GM18520 (cell line): Measurements from ENCODE around the gene TIPRL.
"Not testable (repeated sequence)": the region's sequence is repeated elsewhere in the genome, so short reads cannot be mapped to it uniquely, and the experiment has no call there.

Source experiments
- ATAC-seq: cut with Tn5 transposase; IDR thresholded peaks from one replicate; pipeline ENCODE4 v1.9.1; 2021; ENCODE audit not compliant: unreplicated experiment

Gene TIPRL

DNA sequence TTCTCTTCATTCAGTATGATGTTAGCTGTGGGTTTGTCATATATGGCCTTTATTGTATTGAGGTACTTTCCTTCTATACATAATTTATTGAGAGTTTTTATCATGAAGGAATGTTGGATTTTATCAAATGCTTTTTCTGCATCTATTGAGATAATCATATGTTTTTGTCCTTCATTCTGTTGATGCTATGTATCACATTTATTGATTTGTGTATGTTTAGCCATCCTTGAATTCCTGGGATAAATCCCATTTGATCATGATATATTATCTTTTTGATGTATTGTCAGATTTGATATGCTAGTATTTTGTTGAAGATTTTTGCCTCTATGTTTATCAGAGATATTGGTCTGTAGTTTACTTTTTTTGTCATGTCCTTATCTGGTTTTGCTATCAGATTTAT, 21.1 kb upstream of the TIPRL start:
- no peak for ATAC-seq

DNA sequence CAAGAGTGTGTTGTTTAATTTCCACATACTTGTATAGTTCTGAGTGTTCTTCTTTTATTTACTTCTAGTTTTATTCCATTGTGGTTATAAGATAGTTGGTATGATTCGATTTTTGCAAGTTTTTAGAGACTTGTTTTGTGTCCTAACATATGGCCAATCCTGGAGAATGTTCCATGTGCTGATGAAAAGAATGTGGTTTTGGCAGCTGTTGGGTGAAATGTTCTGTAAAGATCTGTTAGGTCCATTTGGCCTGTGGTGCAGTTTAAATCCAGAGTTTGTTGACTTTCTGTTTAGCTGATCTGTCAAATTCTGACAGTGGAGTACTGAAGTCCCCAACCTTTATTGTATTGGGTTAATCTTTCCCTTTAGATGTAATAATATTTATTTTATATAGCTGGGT, 19.5 kb upstream of the TIPRL start:
- no peak for ATAC-seq

DNA sequence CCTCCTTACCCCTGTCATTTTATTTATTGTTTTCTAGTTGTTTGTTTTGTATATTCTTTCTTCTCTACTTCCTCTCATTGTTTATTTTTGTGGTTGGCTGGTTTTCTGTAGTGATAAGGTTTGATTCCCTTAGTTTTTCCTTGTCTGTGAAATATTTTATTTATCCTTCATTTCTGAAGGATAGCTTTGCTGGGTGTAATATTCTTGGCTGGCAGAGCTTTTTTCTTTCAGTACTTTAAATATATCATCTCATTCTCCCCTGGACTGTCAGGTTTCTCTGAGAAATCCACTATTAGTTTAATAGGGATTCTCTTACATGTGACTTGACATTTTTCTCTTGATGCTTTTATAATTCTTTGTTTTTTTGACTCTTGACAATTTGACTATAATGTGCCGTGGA, 18.8 kb upstream of the TIPRL start:
- no peak for ATAC-seq

DNA sequence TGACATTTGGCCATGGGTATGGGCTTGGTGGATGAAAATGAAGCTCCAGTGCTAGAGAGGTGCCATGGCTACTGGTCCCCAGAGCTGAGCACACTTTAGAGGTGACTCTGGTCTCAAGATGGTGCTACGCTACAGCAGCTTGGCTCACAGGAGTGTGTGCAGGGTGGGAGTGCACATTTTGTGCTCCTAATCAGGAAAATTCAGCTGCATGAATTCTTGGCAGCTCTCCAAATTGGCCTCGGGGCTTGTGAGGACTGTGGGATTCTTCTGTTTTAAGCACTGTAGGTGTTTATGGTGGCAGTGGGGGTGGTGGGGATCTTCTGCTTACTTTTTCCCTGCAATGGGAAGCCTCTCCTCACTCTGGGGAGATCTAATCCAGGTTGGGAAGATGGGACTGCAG, 17.3 kb upstream of the TIPRL start:
- no peak for ATAC-seq

DNA sequence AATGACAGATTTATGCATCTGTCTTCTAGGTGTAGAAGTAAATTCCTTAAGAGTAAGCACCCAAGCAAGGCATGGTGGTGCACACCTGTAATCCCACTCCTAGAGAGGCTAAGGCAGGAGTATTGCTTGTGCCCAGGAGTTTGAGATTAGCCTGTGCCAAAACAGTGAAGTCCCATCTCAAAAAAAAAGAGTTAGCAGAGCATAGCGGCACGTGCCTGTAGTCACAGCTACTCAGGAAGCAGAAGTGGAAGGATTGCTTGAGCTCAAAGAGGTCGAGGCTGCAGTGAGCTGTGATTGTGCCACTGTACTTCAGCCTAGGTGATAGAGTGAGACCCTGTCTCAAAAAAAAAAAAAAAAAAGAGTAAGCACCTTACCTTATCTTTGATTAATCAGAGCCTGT, 15.1 kb upstream of the TIPRL start:
- ATAC-seq: no peak

DNA sequence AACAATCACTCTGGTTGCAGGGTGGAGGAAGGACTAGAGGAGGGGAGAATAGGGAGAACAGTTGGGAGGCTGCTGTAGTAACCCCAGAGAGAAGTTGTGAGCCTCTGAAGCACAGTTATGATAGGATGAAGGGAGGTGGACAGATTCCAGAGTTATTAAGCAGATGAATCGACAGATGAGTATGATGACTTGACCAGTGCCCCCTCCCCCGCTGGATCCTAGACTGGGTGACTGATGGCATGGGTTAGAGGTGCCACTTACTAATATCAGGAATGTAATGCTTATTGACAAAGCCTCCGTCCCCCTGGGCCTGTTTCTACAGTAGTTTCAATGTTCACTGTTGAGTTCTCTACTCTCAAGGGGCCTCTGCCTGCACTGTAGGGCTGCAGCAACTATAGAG, 14.0 kb upstream of the TIPRL start:
- ATAC-seq: no peak

DNA sequence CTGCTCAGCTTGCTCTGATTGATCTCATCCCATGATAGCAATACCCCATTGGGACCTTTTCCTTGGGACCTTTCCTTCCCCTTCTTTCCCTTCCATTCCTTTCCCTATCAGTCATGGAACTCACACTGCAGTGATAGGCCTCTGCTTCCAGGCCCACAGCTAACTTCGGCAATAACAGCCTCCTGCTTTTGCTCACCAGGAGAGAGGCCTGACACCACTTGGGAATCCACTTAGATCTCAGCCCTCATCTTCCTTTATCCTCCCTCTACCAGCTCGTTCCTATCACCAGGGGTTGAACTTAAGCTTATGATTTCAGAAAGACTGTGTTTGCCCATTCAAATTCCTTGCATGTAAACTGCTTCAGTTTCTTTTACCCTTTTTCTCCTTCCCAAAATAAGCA, 11.0 kb upstream of the TIPRL start:
- ATAC-seq: no peak

DNA sequence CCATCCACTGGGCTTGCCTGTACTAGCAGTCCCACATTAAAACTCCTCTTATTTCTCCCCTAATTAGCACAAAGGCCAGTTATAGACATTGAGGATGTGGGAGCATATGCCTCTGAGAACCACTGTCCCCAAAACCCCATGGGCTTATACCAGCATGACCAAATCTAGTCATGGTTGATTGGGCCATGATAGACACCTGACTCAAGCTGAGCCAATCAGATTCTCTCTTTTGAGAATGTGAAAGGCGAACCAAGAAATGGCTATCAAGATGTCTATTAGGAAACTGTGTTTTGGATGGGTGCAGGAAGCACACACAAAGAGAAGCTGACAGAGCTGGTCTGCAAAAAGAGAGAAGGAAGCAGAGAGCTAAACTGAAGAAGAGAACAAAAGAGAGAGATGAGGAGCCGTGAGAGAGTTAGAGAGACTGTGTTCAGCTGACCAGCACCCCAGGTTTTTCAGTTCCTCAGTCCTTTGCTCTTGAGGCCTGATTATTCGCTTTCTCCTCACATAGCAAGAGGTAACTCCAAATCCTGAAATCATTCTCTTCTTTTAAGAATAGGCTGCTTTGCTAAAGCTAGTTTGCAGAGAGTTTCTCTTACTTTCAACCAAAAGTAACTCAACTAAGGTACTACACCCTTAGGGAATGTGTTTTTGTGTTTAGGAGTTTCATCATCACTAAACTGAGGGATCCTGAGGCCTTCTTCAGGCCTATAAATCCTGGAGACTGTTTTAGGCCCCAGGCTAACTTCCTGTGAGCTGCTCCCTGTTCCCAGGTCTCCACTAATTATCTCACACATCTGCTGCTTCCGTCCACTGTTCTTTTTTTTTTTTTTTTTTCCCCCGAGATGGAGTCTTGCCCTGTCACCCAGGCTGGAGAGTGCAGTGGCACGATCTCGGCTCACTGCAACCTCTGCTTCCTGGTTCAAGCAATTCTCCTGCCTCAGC, 7.9 kb upstream of the TIPRL start:
- no peak for ATAC-seq

DNA sequence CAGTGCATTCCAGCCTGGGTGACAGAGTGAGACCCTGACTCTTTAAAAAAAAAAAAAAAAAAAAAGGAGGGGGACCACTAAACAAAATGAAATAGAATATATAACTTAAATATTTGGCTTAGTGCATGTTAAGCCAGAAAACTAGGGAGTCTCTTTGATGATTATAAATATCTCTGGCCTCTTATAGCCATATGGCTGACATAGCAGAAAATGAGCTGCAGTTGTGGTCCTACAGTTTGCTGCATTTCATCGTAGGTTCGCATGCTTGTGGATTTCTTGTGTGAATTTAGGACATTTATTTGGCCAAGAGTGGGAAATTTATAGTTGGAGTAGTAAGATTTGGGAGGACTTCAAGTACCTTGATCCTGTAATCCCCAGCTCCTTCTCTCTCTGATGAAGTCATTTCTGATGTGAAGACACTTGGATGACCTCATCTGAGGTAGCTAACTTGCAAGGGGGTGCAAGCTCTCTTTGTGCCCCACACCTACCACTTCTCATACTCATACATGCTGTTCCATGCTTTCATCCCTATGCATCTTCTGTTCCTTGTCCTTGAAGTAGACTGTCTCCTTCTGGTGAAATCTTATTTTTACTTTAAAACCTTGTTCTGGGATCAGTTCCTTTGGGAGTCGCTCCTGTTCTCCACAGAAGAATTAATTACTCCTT, 6.4 kb upstream of the TIPRL start:
- no peak for ATAC-seq

DNA sequence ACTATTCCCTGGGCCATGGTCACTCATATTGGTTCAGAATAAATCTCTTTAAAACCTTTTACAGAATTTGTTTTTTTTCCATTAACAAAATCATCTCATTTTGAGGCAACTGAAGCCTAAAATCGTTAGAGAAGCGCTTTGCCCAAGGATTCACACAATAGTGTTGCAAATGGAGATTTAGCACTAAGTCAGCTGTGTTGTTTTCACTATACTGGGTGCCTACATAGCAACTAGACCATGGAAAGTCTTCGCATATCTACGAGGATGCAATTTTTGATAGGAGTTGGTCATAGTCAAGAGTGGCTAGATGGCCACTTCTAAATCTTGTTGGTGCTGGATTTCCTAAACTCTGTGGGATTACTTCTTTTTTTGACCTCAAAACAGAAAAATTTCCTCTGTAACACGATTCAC, 530 bp upstream of the TIPRL start:
- ATAC-seq: no peak

DNA sequence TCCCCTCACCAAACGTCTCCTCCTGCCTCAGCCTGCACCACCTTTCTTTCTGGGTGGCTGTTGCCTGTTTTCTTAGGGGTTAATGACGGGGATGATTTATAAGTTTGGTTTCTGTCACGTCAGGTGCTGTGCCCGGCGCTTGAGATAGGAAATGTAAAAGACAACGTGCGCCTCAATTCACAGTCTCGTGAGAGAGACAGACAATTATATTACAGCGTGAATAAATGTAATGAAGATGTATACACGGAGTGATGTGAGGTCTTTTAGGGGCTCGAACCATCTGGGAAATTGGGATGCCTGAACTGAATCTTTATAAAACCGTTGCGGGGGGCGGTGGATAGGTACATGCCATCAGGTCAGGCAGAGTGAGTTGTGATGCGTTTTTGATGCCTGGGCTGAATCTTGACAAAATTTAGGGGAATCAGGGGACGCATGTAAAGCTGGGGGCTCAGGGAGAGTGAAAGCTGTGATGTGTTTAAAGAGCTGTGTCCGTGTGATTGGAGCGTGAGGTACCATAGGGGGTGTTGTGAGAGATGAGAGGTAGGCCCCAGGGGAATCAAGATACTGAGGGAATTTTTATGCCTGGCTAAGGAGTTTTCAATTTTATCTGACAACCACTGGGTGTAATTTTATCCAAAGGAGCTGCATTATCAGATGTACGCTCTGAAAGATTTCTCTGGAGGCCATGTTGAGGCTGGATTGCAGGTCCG, 831 bp downstream of the TIPRL start:
- no peak for ATAC-seq

DNA sequence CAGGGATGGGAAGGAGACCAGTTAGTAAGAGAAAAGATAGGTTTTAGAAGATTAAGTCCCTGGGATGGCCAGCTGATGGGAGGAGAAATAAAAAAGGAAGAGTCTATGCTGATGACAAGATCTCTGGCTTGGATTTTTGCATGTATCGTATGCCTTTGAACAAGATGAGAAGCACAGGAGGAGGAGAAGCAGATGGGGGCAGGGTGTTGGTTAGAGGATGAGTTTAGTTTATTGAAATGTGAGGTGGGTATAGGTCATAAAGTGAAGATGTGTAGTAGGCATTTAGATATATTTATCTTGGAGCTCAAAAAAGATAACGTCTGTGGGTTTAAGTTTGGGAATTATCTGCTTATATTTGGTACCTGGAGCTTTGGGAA, 1.4 kb downstream of the TIPRL start:
- ATAC-seq: no peak

DNA sequence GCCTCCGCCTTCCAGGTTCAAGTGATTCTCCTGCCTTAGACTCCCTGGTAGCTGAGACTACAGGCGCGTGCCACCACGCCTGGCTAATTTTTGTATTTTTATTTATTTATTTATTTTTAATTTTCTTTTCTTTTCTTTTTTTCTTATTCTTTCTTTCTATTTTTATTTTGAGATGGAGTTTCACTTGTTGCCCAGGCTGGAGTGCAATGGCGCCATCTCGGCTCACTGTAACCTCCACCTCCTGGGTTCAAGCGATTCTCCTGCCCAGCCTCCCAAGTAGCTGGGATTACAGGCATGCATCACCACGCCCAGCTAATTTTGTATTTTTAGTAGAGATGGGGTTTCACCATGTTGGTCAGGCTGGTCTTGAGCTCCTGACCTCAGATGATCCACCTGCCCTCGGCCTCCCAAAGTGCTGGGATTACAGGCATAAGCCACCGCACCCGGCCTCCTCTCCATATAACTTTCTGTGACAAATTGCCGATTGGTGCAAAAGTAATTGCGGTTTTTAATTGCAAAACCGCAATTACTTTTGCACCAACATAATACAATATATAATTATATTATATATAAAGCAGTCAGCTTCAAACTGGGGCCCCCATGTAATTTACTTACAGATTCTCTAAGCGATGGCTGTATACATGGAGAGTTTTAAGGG, 2.4 kb downstream of the TIPRL start:
- not testable (repeated sequence) for ATAC-seq

DNA sequence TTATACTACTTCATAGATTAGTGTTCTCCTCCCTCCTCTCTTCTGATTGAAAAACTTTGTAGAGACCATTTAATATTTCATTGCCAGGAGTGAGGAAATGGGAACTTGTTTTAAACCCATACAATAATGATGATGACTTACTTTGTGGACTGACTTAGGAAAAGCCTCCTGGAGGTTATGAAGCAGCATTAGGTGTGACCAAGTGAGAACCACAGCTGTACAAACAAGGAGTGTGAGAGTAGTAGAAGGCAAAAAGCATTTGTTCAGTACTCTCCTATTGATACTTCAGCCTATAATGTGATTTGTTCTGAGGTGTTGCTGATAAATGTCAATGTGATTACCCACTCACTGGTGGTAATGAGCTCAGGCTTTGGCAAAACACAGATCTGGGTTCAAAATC, 8.4 kb downstream of the TIPRL start:
- no peak for ATAC-seq

DNA sequence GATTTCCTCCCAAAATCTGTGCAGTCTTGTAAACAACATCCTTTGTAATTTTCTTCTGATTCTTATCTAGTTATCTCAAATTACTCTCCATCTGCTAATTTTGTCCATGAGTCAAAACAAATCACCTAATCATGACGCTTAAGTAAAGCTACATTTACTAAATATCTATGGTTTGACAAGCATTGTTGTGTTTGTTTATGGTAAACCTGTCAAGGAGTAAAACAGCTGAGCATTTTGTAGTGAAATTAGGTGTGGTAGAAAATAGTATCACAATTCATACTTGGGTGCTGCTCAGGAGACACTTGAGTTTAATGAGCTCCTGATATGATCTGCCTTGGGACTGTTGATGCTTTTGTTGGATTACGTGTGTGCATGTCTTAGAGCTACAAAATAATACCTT, 11.6 kb downstream of the TIPRL start:
- ATAC-seq: no peak

DNA sequence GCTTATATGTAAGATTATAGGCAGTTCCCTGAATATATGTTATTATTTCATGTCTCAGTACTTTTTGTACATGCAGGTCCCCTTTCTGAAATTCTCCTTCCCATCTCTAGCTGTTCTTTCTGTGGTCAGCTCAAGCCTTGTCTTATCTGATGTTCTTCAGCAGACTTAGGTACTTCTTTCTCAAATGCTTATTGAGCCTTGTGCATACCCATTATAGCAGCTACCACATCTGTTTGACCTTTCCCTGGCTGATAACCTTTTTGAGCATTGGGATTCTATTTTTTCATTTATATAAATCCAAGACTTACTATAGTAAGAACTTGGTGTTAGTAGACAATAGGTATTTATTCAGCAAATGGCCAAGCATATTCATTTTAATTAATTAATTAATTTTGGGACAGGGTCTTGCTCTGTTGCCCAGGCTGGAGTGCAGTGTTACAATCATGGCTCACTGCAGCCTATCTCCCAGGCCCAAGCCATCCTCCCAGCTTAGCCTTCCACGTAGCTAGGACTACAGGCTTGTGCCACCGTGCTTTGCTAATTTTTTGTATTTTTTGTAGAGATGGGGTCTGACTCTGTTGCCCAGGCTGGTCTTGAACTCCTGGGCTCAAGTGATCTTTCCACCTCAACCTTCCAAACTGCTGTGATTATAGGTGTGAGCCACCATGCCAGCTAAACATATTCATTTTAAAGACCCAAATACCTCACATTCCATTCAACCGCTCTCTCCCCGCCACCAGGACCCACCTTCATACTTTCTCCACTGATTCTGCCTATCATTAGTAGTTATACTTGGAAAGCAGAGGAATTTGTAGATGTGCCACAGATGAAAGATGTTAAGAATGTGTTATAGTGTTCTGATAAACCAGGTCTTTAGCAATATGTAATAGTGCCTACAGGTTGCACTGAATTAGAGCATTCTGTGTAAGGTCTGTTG, 16.7 kb downstream of the TIPRL start:
- ATAC-seq: no peak

DNA sequence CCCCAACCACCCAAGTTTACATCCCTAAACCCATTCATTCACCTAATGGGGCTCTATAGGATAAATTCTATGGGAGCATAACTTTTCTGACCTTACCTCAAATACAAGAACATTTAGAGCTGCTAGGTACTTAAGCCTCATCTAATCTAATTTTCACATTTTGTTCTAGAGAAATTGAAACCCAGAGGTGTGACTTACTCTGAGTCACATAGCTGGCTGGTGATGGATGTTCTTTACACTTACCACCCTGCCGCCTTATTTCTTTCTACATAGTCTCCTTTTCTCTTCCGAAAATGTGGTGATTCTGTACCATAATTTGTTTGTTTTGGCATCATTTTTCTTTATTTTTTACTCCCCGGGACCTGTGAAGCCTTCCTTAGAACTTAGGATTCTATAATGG, 20.3 kb downstream of the TIPRL start:
- no peak for ATAC-seq

DNA sequence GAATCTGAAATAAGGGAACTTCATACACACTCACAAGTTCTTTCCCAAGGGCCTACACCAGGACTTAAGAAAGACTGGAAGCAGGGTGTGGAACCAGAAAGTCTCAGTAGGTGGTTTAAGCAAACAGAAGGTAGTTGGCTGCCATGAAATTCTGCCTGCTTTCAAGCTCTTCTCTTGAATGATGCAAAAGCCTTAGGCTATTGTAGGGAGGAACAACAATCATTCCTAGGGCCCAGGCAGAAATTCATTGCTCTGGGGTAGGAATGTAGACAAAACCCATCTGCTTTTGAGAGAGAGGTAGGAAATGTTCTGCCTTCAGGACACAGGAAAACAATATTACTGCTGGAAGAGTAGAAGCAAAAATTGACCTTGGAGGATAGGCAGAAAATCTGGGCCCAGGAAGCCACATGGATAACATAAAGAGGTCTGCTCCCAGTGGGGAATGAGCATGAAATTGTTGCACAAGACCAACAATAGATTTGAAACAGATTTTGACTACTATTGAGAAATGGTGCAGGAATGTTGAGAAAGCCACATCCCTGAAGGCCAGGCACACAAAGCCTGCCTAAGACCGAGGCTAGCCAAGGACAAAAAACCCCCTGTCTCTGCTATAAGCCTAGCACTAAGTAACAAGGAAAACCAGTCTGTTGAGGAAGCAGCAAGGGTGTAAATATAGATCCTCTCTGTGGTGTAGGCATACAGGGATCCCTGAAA, 24.3 kb downstream of the TIPRL start:
- no peak for ATAC-seq

DNA sequence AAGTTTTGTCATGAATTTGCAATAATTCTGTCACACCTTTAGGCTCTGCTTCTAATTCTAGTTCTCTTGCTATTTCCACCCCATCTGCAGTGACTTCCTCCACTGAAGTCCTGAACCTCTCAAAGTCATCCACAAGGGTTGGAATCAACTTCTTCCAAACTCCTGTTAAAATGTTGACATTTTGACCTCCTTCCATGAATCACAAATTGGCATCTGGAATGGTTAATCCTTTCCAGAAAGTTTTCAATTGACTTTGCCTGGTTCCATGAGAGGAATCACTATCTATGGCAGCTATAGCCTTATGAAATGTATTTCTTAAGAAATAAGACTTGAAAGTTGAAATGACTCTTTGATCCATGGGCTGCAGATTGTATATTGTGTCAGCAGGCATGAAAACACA, 27.3 kb downstream of the TIPRL start:
- ATAC-seq: no peak

DNA sequence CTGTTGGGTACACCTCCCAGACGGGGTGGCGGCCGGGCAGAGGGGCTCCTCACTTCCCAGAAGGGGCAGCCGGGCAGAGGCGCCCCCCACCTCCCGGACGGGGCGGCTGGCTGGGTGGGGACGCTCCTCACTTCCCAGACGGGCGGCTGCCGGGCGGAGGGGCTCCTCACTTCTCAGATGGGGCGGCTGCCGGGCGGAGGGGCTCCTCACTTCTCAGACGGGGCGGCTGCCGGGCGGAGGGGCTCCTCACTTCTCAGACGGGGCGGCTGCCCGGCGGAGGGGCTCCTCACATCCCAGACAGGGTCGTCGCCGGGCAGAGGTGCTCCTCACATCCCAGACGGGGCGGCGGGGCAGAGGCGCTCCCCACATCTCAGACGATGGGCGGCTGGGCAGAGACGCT, 28.9 kb downstream of the TIPRL start:
- not testable (repeated sequence) for ATAC-seq
